Loucy (cell line): ENCODE data around the gene NPEPL1.

Source experiments
- EZH2phosphoT487 ChIP-seq: fragments of 200-600 bp; IDR thresholded peaks from 2 replicates; pipeline ENCODE4 v1.6.1; 2018; ENCODE audit warnings: antibody characterized with exemption, mild to moderate bottlenecking, moderate library complexity, borderline replicate concordance
- TF ChIP-seq, protein P1 (sequence below): fragments of 200-600 bp; sonication (generic); conservative IDR thresholded peaks from 2 replicates; pipeline ENCODE4 v1.5.1; 2014; ENCODE audit warnings: mild to moderate bottlenecking, antibody characterized with exemption, low read length

DNA sequence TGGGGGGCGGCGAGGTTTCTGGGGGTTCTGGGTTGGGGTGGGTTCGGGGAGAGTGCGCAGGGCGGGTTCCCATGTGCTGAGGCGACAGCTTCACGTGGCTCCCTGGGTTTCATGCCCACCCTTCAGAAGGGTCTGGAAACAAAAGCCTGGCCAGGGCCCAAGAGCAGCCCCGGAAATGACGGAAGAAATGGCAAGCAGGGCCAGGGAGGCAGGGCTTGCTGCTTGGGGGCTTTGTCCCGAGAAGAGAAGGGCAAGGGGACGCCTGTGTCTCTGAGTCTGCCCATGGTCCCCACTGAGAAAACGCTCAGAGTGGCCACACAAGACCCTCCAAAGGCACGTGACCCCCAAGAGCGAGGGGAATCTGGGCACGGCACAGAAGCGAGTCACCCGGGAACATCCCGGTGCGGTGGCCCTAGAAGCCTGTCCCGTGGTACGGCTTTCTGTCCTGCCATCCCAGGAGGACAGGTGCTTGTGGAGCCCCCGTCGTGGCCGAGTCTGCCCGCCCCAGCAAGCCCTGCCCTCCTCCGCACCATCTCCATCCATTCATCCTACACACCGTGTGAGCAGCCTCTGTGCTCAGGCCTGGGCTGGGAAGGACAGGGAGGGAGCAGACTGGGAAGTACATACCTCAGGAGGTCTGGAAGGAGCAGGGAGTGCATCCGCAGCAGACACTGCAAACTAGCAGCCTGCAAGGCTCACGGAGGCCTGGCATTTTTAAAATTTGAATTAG, 9.0 kb downstream of the NPEPL1 start:
- TF ChIP-seq, protein P1, sequence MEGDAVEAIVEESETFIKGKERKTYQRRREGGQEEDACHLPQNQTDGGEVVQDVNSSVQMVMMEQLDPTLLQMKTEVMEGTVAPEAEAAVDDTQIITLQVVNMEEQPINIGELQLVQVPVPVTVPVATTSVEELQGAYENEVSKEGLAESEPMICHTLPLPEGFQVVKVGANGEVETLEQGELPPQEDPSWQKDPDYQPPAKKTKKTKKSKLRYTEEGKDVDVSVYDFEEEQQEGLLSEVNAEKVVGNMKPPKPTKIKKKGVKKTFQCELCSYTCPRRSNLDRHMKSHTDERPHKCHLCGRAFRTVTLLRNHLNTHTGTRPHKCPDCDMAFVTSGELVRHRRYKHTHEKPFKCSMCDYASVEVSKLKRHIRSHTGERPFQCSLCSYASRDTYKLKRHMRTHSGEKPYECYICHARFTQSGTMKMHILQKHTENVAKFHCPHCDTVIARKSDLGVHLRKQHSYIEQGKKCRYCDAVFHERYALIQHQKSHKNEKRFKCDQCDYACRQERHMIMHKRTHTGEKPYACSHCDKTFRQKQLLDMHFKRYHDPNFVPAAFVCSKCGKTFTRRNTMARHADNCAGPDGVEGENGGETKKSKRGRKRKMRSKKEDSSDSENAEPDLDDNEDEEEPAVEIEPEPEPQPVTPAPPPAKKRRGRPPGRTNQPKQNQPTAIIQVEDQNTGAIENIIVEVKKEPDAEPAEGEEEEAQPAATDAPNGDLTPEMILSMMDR: no peak
- TF ChIP-seq EZH2phosphoT487: no peak
